Nephron (organoid): ENCODE measurements around the gene ABCC6.

Experiments used
- H3K27ac Mint-ChIP-seq, 3 experiments: 2 replicates each; pipeline ENCODE4 v1.8.0; 2020; ENCODE audit warnings: mixed read lengths in 3 of 3, mild to moderate bottlenecking in 2 of 3, moderate library complexity in 1 of 3
- H3K27me3 Mint-ChIP-seq: 2 replicates; pipeline ENCODE4 v1.8.0; 2021; ENCODE audit warnings: low read depth, mild to moderate bottlenecking, moderate library complexity, mixed read lengths
- H3K36me3 Mint-ChIP-seq: 2 replicates; pipeline ENCODE4 v1.8.0; 2020; ENCODE audit warnings: low read depth, mixed read lengths
- H3K4me1 Mint-ChIP-seq: 2 replicates; pipeline ENCODE4 v1.8.0; 2020; ENCODE audit warnings: mixed read lengths
- H3K4me3 Mint-ChIP-seq, 3 experiments: 2 replicates each; pipeline ENCODE4 v1.8.0; 2020; ENCODE audit warnings: mild to moderate bottlenecking in 3 of 3, mixed read lengths in 3 of 3, moderate library complexity in 2 of 3
- H3K9me3 Mint-ChIP-seq: 2 replicates; pipeline ENCODE4 v1.8.0; 2020; ENCODE audit warnings: mixed read lengths
- CTCF ChIP-seq, 3 experiments: fragments of 200-600 bp; sonication (generic); IDR thresholded peaks; one replicate each; pipeline ENCODE4 v1.5.0; 2021; ENCODE audit warnings: antibody characterized with exemption in 3 of 3; ENCODE audit not compliant: unreplicated experiment in 3 of 3

ABCC6 gene

GRCh38 chr16:16126896-16127295 lies 96.4 kb downstream of the ABCC6 start:
- H3K4me1 Mint-ChIP-seq: no peaks in the 10 kb centered on the region
- H3K27ac Mint-ChIP-seq: peak overlapping the region in 1 of 3 experiments; percentile 42
- peaks cover 14% of the 10 kb centered on the region for H3K9me3 Mint-ChIP-seq
- H3K27me3 Mint-ChIP-seq: no peaks in the 10 kb centered on the region
- no peak overlapping the region for H3K4me3 Mint-ChIP-seq
- H3K36me3 Mint-ChIP-seq: peaks cover 65% of the 10 kb centered on the region
- no peak for TF ChIP-seq CTCF (IDR thresholded peaks at IDR 0.05; ENCODE audit: unreplicated experiment in 3 of 3)

- Mint-ChIP-seq H3K4me1 (no peaks in the 10 kb centered on the region), H3K27ac (no peak overlapping the region), H3K9me3 (peaks cover 14% of the 10 kb centered on the region), H3K27me3 (no peaks in the 10 kb centered on the region), H3K4me3 (no peak overlapping the region), H3K36me3 (peaks cover 77% of the 10 kb centered on the region)
- no peak for TF ChIP-seq CTCF (IDR thresholded peaks at IDR 0.05; ENCODE audit: unreplicated experiment in 3 of 3)
Measured at GRCh38 chr16:16124974-16125373, 98.3 kb downstream of the ABCC6 start.

GRCh38 chr16:16124438-16124837 lies 98.9 kb downstream of the ABCC6 start:
- Mint-ChIP-seq H3K4me1 (no peaks in the 10 kb centered on the region), H3K27me3 (no peaks in the 10 kb centered on the region), H3K9me3 (peaks cover 14% of the 10 kb centered on the region), H3K36me3 (peaks cover 82% of the 10 kb centered on the region), H3K27ac (peak overlapping the region in 2 of 3 experiments; percentile 15 to 56), H3K4me3 (no peak overlapping the region)
- TF ChIP-seq CTCF (IDR thresholded peaks at IDR 0.05; ENCODE audit: unreplicated experiment in 3 of 3): no peak

DNA sequence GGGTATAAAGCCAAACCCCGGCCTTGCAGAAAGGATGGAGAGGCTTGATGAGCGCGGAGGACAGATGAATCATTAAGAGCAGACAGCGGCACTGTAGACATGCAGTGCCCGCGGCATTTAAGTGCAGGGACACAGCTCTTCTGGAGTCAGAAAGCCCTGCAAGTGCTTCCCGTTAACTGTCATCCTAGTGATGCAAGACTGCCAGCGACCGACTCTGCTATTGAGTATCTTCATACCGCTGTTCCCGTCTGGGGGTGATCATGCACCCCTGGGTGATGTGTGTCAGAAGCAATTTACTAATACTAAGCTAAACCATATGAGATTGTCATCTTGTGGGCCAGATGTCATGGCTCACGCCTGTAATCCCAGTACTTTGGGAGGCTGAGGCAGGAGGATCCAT lies 101.0 kb downstream of the ABCC6 start:
- H3K27me3 Mint-ChIP-seq: no peaks in the 10 kb centered on the region
- H3K27ac Mint-ChIP-seq: no peak overlapping the region
- no peak for TF ChIP-seq CTCF (IDR thresholded peaks at IDR 0.05; ENCODE audit: unreplicated experiment in 3 of 3)
- H3K4me3 Mint-ChIP-seq: no peak overlapping the region
- H3K36me3 Mint-ChIP-seq: peaks cover 95% of the 10 kb centered on the region
- no peaks in the 10 kb centered on the region for H3K4me1 Mint-ChIP-seq
- peaks cover 23% of the 10 kb centered on the region for H3K9me3 Mint-ChIP-seq

DNA sequence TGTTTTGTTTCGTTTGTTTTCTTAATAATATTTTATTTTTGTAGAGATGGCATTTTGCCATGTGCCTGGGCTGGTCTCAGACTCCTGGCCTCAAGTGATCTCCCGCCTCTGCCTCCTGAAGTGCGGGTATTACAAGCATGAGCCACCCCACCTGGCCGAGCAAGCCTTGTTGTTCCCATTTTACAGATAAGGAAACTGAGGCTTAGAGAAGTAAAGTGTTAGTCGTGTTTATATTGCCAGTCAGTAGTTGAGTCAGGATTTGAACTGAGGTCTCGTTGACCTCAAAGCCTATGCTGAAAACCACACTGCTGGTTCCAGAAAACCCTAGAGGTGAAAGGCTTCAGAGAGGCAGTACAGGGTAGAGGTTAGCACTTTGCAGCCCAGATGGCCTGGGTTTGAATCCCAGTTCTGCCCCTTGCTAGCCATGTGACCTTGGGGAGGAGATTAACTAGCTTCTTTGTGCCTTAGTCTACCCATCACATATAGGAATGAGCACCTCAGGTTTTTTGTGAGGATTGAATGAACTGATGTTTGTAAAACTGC lies 102.0 kb downstream of the ABCC6 start:
- H3K4me3 Mint-ChIP-seq: no peak overlapping the region
- no peaks in the 10 kb centered on the region for H3K27me3 Mint-ChIP-seq
- TF ChIP-seq CTCF (IDR thresholded peaks at IDR 0.05; ENCODE audit: unreplicated experiment in 3 of 3): no peak
- peaks cover 29% of the 10 kb centered on the region for H3K9me3 Mint-ChIP-seq
- no peak overlapping the region for H3K27ac Mint-ChIP-seq
- peaks cover 99% of the 10 kb centered on the region for H3K36me3 Mint-ChIP-seq
- H3K4me1 Mint-ChIP-seq: no peaks in the 10 kb centered on the region

DNA sequence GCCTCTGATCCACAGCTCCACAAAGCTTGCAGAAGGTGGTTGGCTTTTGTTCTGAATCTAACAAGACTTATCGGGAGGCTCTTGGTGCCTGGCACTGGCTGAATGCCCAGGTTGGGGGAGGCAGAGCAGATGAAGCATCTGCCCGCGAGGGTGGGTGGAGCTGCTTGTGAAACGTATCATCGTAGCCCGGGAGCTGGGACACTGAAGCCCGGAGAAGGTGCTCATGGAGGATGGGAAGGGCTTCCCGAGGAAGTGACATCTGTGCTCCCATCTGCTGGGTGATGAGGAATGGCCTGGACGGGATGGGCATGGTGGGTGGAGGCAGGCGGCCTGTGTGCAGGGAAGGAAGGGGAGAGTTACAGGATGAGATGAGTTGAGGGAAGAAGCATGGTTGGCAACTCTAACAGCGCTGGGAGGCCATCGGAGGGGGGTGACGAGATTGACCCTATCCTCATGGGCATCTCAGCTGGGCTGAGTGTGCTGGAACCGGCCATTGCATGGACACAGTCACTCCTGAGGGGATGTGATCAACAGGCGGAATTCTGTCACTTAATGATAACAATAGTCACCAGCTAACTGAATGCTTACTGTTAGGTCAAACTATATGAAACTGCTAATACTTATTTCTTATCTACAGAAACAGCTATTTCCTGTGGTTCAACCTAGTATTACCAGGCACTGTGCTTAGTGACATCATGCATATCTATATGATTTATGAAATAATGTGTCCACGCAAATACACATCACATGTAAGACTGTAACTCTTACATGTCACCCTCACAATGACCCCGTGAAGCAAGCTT lies 102.7 kb downstream of the ABCC6 start:
- TF ChIP-seq CTCF (IDR thresholded peaks at IDR 0.05; ENCODE audit: unreplicated experiment in 3 of 3): no peak
- Mint-ChIP-seq H3K4me1 (no peaks in the 10 kb centered on the region), H3K27me3 (no peaks in the 10 kb centered on the region), H3K9me3 (peaks cover 26% of the 10 kb centered on the region), H3K36me3 (peaks cover 97% of the 10 kb centered on the region), H3K4me3 (no peak overlapping the region), H3K27ac (peak overlapping the region in 1 of 3 experiments; percentile 25)
